K562 (cell line): ENCODE data around the gene EVL. TPM values are rescaled to one million over a fixed set of nuclear protein-coding genes. Genes with fewer than 3 reads are reported as not detected.
A peak's percentile ranks its signal among the peaks of the same experiment; 100 is the strongest.

Source experiments
- ATAC-seq: fragments of 200-7000 bp; cut with Tn5 transposase; 3 replicates; pipeline ENCODE4 v1.9.1; 2020; ENCODE audit warnings: moderate library complexity
- BruUV-seq: library from RNA; stranded (reverse); fragments of 400-500 nt; replicated peaks from 2 replicates; lab custom pipeline; 2021; lab: Mats Ljungman, UMichigan
- CTCF ChIA-PET: fragments of 300-600 bp; formaldehyde crosslinking; extraction: SDS; loops from one replicate; lab custom pipeline; 2021; ENCODE audit warnings: low intra/inter-chr PET ratio; lab: Yijun Ruan, JAX
- POLR2A ChIA-PET: fragments of 300-600, 350-650 bp; sonication (Branson Sonifier 250); formaldehyde crosslinking; extraction: SDS; loops from one replicate; lab custom pipeline; 2021; ENCODE audit warnings: antibody characterized with exemption, inconsistent platforms; lab: Yijun Ruan, JAX
- DNase-seq, 4 experiments: peaks; one replicate each; pipeline versions ENCODE4 v3.0.0 to v3.0.0-alpha.2; 2011 to 2018; ENCODE audit warnings: low spot score in 3 of 4, mixed read lengths in 3 of 4; ENCODE audit errors: extremely low read depth in 1 of 4
- FAIRE-seq: peaks from 2 replicates; lab custom pipeline; 2011; peaks lifted over from hg19 to GRCh38; lab: Jason Lieb, UNC
- H2AFZ ChIP-seq: 2 replicates; pipeline ENCODE4 v1.6.0; 2011; ENCODE audit warnings: low read depth, low read length, control low read depth, inconsistent platforms
- H3K27ac ChIP-seq: fragments of 200-600 bp; 3 replicates; pipeline ENCODE4 v1.8.0; 2011; ENCODE audit warnings: low read depth, mild to moderate bottlenecking, control low read depth, inconsistent platforms, low read length, moderate library complexity, mixed read lengths; ENCODE audit errors: extremely low read depth
- H3K27me3 ChIP-seq, 2 experiments: fragments of 300-600 bp in 1 of 2; 2 replicates in 1 of 2; 3 replicates in 1 of 2; pipeline versions ENCODE4 v1.6.0 to v1.8.0; 2011; ENCODE audit warnings: inconsistent platforms in 2 of 2, low read length in 2 of 2, mild to moderate bottlenecking in 1 of 2, mixed read lengths in 1 of 2, moderate library complexity in 1 of 2; ENCODE audit not compliant: control insufficient read depth in 2 of 2, insufficient read depth in 2 of 2
- H3K36me3 ChIP-seq: fragments of 300-600 bp; 3 replicates; pipeline ENCODE4 v1.8.0; 2011; ENCODE audit warnings: mild to moderate bottlenecking, low read length, inconsistent platforms; ENCODE audit not compliant: control insufficient read depth, insufficient read depth
- H3K4me1 ChIP-seq, 2 experiments: fragments of 200-600 bp in 1 of 2; replicated peaks in 1 of 2; 2 replicates in 1 of 2; 3 replicates in 1 of 2; pipeline versions ENCODE4 v1.5.1 to v1.8.0; 2011; ENCODE audit warnings: inconsistent platforms in 2 of 2, low read length in 2 of 2, mild to moderate bottlenecking in 1 of 2, mixed read lengths in 1 of 2, moderate library complexity in 1 of 2; ENCODE audit not compliant: control insufficient read depth in 2 of 2, insufficient read depth in 2 of 2
- H3K4me2 ChIP-seq: 2 replicates; pipeline ENCODE4 v1.6.1; 2011; ENCODE audit warnings: low read length, control low read depth, inconsistent platforms, mixed read lengths; ENCODE audit not compliant: insufficient read depth
- H3K4me3 ChIP-seq: fragments of 200-600 bp; sonication (generic), shearing (Covaris generic); 2 replicates; pipeline ENCODE4 v1.5.1; 2016; ENCODE audit warnings: control low read depth, inconsistent platforms
- H3K79me2 ChIP-seq: fragments of 200-600 bp; 3 replicates; pipeline ENCODE4 v1.8.0; 2011; ENCODE audit warnings: low read length, inconsistent platforms; ENCODE audit not compliant: control insufficient read depth, insufficient read depth
- H3K9ac ChIP-seq, 2 experiments: 2 replicates each; pipeline versions ENCODE4 v1.6.0 to v1.6.1; 2011; ENCODE audit warnings: low read depth in 2 of 2, low read length in 2 of 2, control low read depth in 1 of 2, inconsistent platforms in 1 of 2, mild to moderate bottlenecking in 1 of 2, mixed read lengths in 1 of 2; ENCODE audit not compliant: insufficient read depth in 1 of 2
- H3K9me1 ChIP-seq: one replicate; pipeline ENCODE4 v1.6.0; 2011; ENCODE audit warnings: inconsistent platforms, mild to moderate bottlenecking, low read length, moderate library complexity; ENCODE audit not compliant: control insufficient read depth, insufficient read depth
- H3K9me3 ChIP-seq: replicated peaks from 2 replicates; pipeline ENCODE4 v1.5.1; 2011; ENCODE audit warnings: low read depth, low read length, inconsistent platforms; ENCODE audit not compliant: control insufficient read depth, insufficient read depth
- H4K20me1 ChIP-seq: replicated peaks from 2 replicates; pipeline ENCODE4 v1.6.1; 2011; ENCODE audit warnings: low read length, inconsistent platforms, mixed read lengths; ENCODE audit not compliant: control insufficient read depth, insufficient read depth
- KAT2B ChIP-seq: IDR thresholded peaks from one replicate; pipeline ENCODE4 v1.6.1; 2012; ENCODE audit warnings: low read depth, mild to moderate bottlenecking, control low read depth, inconsistent platforms, low read length, moderate library complexity
- ZFX ChIP-seq: sonication (generic); formaldehyde crosslinking; IDR thresholded peaks from 2 replicates; pipeline ENCODE4 v1.8.0; 2022; ENCODE audit warnings: mild to moderate bottlenecking, missing genetic modification reagents, moderate library complexity
- WGBS: fragments of 100-300 bp; shearing (Covaris generic); methylation state at CpG from one replicate; pipeline ENCODE4 v1.1.6; 2016; ENCODE audit warnings: low coverage, mixed read lengths; ENCODE audit not compliant: insufficient coverage; ENCODE audit errors: missing lambda C conversion rate; 5-methylcytosine and 5-hydroxymethylcytosine counted together
- in situ Hi-C: fragments of 300-500 bp; cut with MboI; formaldehyde crosslinking; loops from 4 replicates; pipeline ENCODE4 v1.15.0; 2018; ENCODE audit warnings: inconsistent platforms, mixed read lengths
- intact Hi-C: fragments of 100-400 bp; cut with micrococcal nuclease; formaldehyde crosslinking; loops from 2 replicates; pipeline ENCODE4 v1.14.2; 2022
- polyA plus RNA-seq, 8 experiments: library from polyadenylated mRNA; depleted of rRNA in 4 of 8; stranded (reverse) in 5 of 8; unstranded in 3 of 8; fragments of >200 nt; fragmentation: Nextera tagmentation in 2 of 8; fragmentation: Illumina TruSeq in 1 of 8; extraction: Ambion mirVana in 2 of 8; extraction: Trizol in 1 of 8; gene quantifications; 2 replicates each; pipeline versions ENCODE4 v1.2.1 to v1.2.3, GENCODE V29; 2011 to 2014; ENCODE audit warnings: inconsistent platforms in 1 of 8, missing spikeins in 1 of 8
- total RNA-seq, 7 experiments: library from RNA; depleted of rRNA in 6 of 7; stranded (reverse); fragments of >200 nt in 6 of 7; fragmentation: Illumina TruSeq in 2 of 7; extraction: Trizol in 2 of 7; gene quantifications; 2 replicates each; pipeline versions ENCODE4 v1.2.1 to v1.2.3, GENCODE V29; 2011 to 2021; ENCODE audit warnings: low replicate concordance in 1 of 7

Gene EVL
- total and polyA plus RNA-seq, 9 of the 15 experiments (the other 6 are each of a cell fraction or from before 2014, with no cell fraction given): 2.9 to 43.4 (median 23.9) TPM

DNA sequence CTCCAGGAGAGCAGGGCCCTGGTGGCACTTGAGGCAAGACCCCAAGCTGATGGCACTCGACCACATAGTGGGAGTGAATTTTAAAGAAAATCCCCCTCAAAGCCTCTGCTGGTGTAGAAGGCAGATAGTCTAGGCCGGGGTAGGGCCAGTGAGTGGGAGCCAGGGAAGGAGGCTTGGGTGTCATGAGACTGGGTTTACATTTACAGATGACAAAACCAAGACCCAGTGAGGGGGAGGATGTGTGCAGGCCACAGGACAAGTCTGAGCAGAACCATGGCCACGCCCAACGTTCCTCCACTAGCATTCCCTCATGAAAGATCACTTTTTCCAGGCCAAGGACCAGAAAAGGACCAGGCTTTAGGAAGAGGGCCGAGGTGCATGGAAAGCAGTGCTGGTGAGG lies 42.0 kb downstream of the EVL start:
- H2AFZ ChIP-seq: no peak overlapping the region
- no TSS peak for BruUV-seq
- in situ Hi-C loops (no loop called here), intact Hi-C loops (no loop called here)
- no peaks in the 10 kb centered on the region for H3K9me3 ChIP-seq
- no peak overlapping the region for H3K4me2 ChIP-seq
- H3K9me1 ChIP-seq: no peaks in the 10 kb centered on the region
- no peak overlapping the region for H3K27ac ChIP-seq
- peaks cover 3% of the 10 kb centered on the region; the same call in 1 of the 3 replicates for H3K36me3 ChIP-seq
- H3K27me3 ChIP-seq: no peaks in the 10 kb centered on the region
- DNase-seq (peak in 3 of 4 experiments; percentile 18 to 35 (median 20)), FAIRE-seq (no peak), ATAC-seq (peak; percentile 32; the same call in 1 of the 3 replicates)
- ChIA-PET CTCF (interaction anchor here (1.2 to 2.3 kb wide), 3 partner anchors 35 to 125 kb away, joined by 4 to 15 read pairs (median 10); no protein-coding TSS in a partner anchor), POLR2A (interaction anchor here (0.7 kb wide), 1 partner anchor 31 kb away, joined by 3 read pairs; no protein-coding TSS in a partner anchor)
- H3K4me3 ChIP-seq: no peak overlapping the region
- peaks cover 18 to 19% of the 10 kb centered on the region in 2 experiments; a peak in 4 of 5 replicates for H3K4me1 ChIP-seq
- no peaks in the 10 kb centered on the region; the same call in 1 of the 2 replicates for H4K20me1 ChIP-seq
- no peak overlapping the region for H3K9ac ChIP-seq
- TF ChIP-seq ZFX (CRISPR knock-in tag) (0 out of 2 replicates have a peak, but pooled peaks have one; percentile 23), KAT2B (no peak)
- H3K79me2 ChIP-seq: peaks cover 2% of the 10 kb centered on the region; the same call in 2 of the 3 replicates
- WGBS: 40% methylated on average over 4 of the region's 5 CpGs
